Astrocyte (in vitro differentiated cells and primary cell): Measurements from ENCODE around the gene CTAGE1. TPM values are rescaled to one million over a fixed set of nuclear protein-coding genes. Genes with fewer than 3 reads are reported as not detected.

Experiments used
- DNase-seq: peaks from one replicate; pipeline ENCODE4 v3.0.0-alpha.2; 2010; ENCODE audit warnings: low read depth
- FAIRE-seq: peaks from 2 replicates; lab custom pipeline; 2011; peaks lifted over from hg19 to GRCh38; lab: Jason Lieb, UNC
- H2AFZ ChIP-seq: 2 replicates; pipeline ENCODE4 v1.6.0; 2012; ENCODE audit warnings: low read depth, low read length, inconsistent platforms
- H3K27ac ChIP-seq: 2 replicates; pipeline ENCODE4 v1.5.1; 2011; ENCODE audit warnings: low read depth, low read length, inconsistent platforms
- H3K27me3 ChIP-seq: 2 replicates; pipeline ENCODE4 v1.6.0; 2011; ENCODE audit warnings: low read length, inconsistent platforms; ENCODE audit not compliant: insufficient read depth
- H3K36me3 ChIP-seq: 2 replicates; pipeline ENCODE4 v1.5.1; 2011; ENCODE audit warnings: low read length, inconsistent platforms; ENCODE audit not compliant: insufficient read depth
- H3K4me1 ChIP-seq: 2 replicates; pipeline ENCODE4 v1.5.1; 2011; ENCODE audit warnings: low read length, inconsistent platforms; ENCODE audit not compliant: insufficient read depth
- H3K4me2 ChIP-seq: 2 replicates; pipeline ENCODE4 v1.6.0; 2012; ENCODE audit warnings: low read length, inconsistent platforms
- H3K4me3 ChIP-seq: 2 replicates; pipeline ENCODE4 v1.5.1; 2011; ENCODE audit warnings: low read depth, mild to moderate bottlenecking, low read length, inconsistent platforms; ENCODE audit not compliant: insufficient read depth
- H3K79me2 ChIP-seq: 2 replicates; pipeline ENCODE4 v1.6.0; 2012; ENCODE audit warnings: mild to moderate bottlenecking, low read length, inconsistent platforms; ENCODE audit not compliant: insufficient read depth
- H3K9ac ChIP-seq: 2 replicates; pipeline ENCODE4 v1.6.0; 2012; ENCODE audit warnings: mild to moderate bottlenecking, low read length, inconsistent platforms
- H3K9me3 ChIP-seq: 2 replicates; pipeline ENCODE4 v1.5.1; 2012; ENCODE audit warnings: low read depth, mild to moderate bottlenecking, low read length, inconsistent platforms; ENCODE audit not compliant: insufficient read depth
- H4K20me1 ChIP-seq: 2 replicates; pipeline ENCODE4 v1.6.0; 2012; ENCODE audit warnings: low read length, inconsistent platforms; ENCODE audit not compliant: insufficient read depth
- H3K27ac Mint-ChIP-seq: one replicate; pipeline ENCODE4 v1.8.0; 2021; ENCODE audit warnings: mild to moderate bottlenecking, mixed read lengths; ENCODE audit not compliant: unreplicated experiment
- H3K27me3 Mint-ChIP-seq: one replicate; pipeline ENCODE4 v1.8.0; 2021; ENCODE audit warnings: low read depth, mixed read lengths; ENCODE audit not compliant: unreplicated experiment
- H3K36me3 Mint-ChIP-seq: one replicate; pipeline ENCODE4 v1.8.0; 2021; ENCODE audit warnings: low read depth, mixed read lengths; ENCODE audit not compliant: unreplicated experiment
- H3K4me1 Mint-ChIP-seq: one replicate; pipeline ENCODE4 v1.8.0; 2021; ENCODE audit warnings: low read depth, mixed read lengths; ENCODE audit not compliant: unreplicated experiment
- H3K4me3 Mint-ChIP-seq: one replicate; pipeline ENCODE4 v1.8.0; 2021; ENCODE audit warnings: mild to moderate bottlenecking, moderate library complexity, mixed read lengths; ENCODE audit not compliant: unreplicated experiment
- H3K9me3 Mint-ChIP-seq: one replicate; pipeline ENCODE4 v1.8.0; 2021; ENCODE audit warnings: mild to moderate bottlenecking, mixed read lengths; ENCODE audit not compliant: unreplicated experiment
- CTCF ChIP-seq: IDR thresholded peaks from 2 replicates; pipeline ENCODE4 v1.5.1; 2011; ENCODE audit warnings: low read depth, mild to moderate bottlenecking, inconsistent platforms, low read length, moderate library complexity; ENCODE audit not compliant: insufficient read depth
- EZH2 ChIP-seq: IDR thresholded peaks from 2 replicates; pipeline ENCODE4 v1.6.1; 2012; ENCODE audit warnings: mild to moderate bottlenecking, low read length, inconsistent platforms; ENCODE audit not compliant: insufficient read depth
- total RNA-seq: library from RNA; stranded (reverse); gene quantifications from 2 replicates; pipeline ENCODE4 v1.2.1, GENCODE V29; 2021

CTAGE1 gene
- total RNA-seq, 1 donor from 2014 or later = 0.30 TPM

DNA sequence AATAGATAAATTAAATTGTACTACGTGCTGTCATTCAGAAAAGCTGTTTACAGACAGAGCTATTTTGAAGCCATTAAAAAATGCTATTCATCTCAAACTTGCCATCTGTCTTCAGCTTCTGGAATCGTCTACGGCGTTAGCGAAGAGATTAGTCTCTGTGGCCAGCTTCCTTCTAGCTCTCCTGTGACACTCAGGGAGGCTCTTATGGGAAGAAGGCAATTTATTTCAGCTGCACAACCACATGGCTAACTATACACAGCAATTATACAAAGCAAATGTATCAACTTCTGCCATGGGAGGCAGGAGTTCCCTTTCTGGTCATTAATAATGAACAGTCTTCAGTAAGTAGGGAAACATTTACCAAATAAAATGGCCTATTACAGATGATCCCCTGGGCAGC is 6.3 kb downstream of the CTAGE1 start:
- no peaks in the 10 kb centered on the region for H3K9me3 ChIP-seq
- Mint-ChIP-seq H3K27ac (no peak overlapping the region), H3K4me3 (no peak overlapping the region), H3K4me1 (no peaks in the 10 kb centered on the region), H3K9me3 (peaks cover 15% of the 10 kb centered on the region), H3K36me3 (peaks cover 3% of the 10 kb centered on the region), H3K27me3 (peaks cover 14% of the 10 kb centered on the region)
- DNase-seq = peak; percentile 68
- H3K27ac ChIP-seq = no peak overlapping the region
- no peak for TF ChIP-seq CTCF
- TF ChIP-seq EZH2 = no peak
- H3K4me2 ChIP-seq = no peak overlapping the region
- H3K27me3 ChIP-seq = no peaks in the 10 kb centered on the region
- H3K36me3 ChIP-seq = no peaks in the 10 kb centered on the region
- no peaks in the 10 kb centered on the region for H3K79me2 ChIP-seq
- FAIRE-seq = no peak
- no peaks in the 10 kb centered on the region for H4K20me1 ChIP-seq
- H3K4me3 ChIP-seq = no peak overlapping the region
- H2AFZ ChIP-seq = no peak overlapping the region
- no peak overlapping the region for H3K9ac ChIP-seq
- no peaks in the 10 kb centered on the region for H3K4me1 ChIP-seq

DNA sequence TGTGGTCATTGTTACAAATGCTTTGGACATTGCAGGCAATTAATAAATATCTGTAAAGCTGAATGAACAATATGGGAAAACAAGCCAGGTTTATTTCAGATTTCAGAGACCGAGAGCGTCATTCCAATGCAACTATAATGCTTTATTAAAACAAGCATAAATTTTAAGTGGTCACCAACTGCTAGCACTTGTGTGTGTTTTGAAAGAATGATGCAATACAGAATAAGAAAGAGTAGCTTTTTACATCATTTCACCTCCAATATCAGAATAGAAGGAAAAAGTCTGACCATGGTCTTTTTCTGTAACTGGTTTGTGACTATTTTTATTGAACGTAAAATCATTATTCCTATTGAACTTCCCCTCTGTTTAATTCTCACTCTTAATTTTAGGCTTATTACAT is 7.6 kb downstream of the CTAGE1 start:
- H4K20me1 ChIP-seq = no peaks in the 10 kb centered on the region
- H3K9me3 ChIP-seq = no peaks in the 10 kb centered on the region
- no peaks in the 10 kb centered on the region for H3K36me3 ChIP-seq
- H3K36me3 Mint-ChIP-seq = peaks cover 5% of the 10 kb centered on the region
- no peak overlapping the region for H3K27ac ChIP-seq
- H3K27me3 Mint-ChIP-seq = peaks cover 14% of the 10 kb centered on the region
- no peaks in the 10 kb centered on the region for H3K79me2 ChIP-seq
- no peak overlapping the region for H3K27ac Mint-ChIP-seq
- no peak overlapping the region for H3K4me2 ChIP-seq
- no peaks in the 10 kb centered on the region for H3K27me3 ChIP-seq
- no peak for FAIRE-seq
- H3K4me3 Mint-ChIP-seq = no peak overlapping the region
- H3K9me3 Mint-ChIP-seq = peaks cover 15% of the 10 kb centered on the region
- TF ChIP-seq CTCF (no peak), EZH2 (no peak)
- no peak for DNase-seq
- no peaks in the 10 kb centered on the region for H3K4me1 Mint-ChIP-seq
- H2AFZ ChIP-seq = no peak overlapping the region
- no peak overlapping the region for H3K9ac ChIP-seq
- H3K4me3 ChIP-seq = no peak overlapping the region
- no peaks in the 10 kb centered on the region for H3K4me1 ChIP-seq

DNA sequence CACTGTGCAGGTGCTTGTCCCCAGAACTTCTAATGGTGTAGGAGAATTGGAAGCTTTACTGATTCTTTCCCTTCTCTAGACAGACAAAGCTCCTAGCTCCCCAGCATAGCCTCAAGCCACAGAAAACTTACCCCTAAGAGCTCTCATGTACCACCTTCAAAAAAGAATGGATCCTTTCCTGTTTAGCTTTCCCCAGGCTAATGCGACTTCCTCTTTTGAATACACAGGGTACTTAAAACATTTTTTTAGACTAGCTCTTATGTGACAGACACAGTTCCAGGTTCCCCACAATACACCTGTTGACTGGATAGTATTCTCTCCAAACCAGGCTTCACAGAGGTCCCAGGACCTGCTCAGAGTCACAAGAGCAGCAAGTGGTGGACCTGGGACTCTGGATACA is 8.3 kb downstream of the CTAGE1 start:
- DNase-seq (no peak), FAIRE-seq (no peak)
- Mint-ChIP-seq H3K27me3 (peaks cover 14% of the 10 kb centered on the region), H3K4me3 (no peak overlapping the region), H3K27ac (no peak overlapping the region), H3K36me3 (peaks cover 6% of the 10 kb centered on the region), H3K9me3 (peaks cover 15% of the 10 kb centered on the region), H3K4me1 (no peaks in the 10 kb centered on the region)
- no peak overlapping the region for H3K4me3 ChIP-seq
- no peaks in the 10 kb centered on the region for H3K27me3 ChIP-seq
- no peaks in the 10 kb centered on the region for H3K36me3 ChIP-seq
- no peaks in the 10 kb centered on the region for H4K20me1 ChIP-seq
- no peak overlapping the region for H3K27ac ChIP-seq
- H3K9ac ChIP-seq = no peak overlapping the region
- H3K4me1 ChIP-seq = no peaks in the 10 kb centered on the region
- no peaks in the 10 kb centered on the region for H3K79me2 ChIP-seq
- H3K9me3 ChIP-seq = no peaks in the 10 kb centered on the region
- no peak overlapping the region for H3K4me2 ChIP-seq
- H2AFZ ChIP-seq = no peak overlapping the region
- TF ChIP-seq CTCF = no peak
- no peak for TF ChIP-seq EZH2
